DOHH2 (cell line): ENCODE results near the gene DLAT.

Experiments used
- H3F3A ChIP-seq: fragments of 200-600 bp; sonication (generic), shearing (Covaris generic); 2 replicates; pipeline ENCODE4 v1.6.0; 2016; ENCODE audit warnings: antibody characterized with exemption, mild to moderate bottlenecking; ENCODE audit not compliant: control insufficient read depth, insufficient read depth
- H3K27ac ChIP-seq: fragments of 200-600 bp; sonication (generic); 2 replicates; pipeline ENCODE4 v1.5.1; 2014; ENCODE audit warnings: low read depth, mild to moderate bottlenecking, low read length, moderate library complexity
- H3K27me3 ChIP-seq: fragments of 200-600 bp; sonication (generic); 2 replicates; pipeline ENCODE4 v1.6.1; 2014; ENCODE audit warnings: mild to moderate bottlenecking, low read length, mixed read lengths; ENCODE audit not compliant: control insufficient read depth
- H3K36me3 ChIP-seq: fragments of 200-600 bp; sonication (generic); 2 replicates; pipeline ENCODE4 v1.6.1; 2014; ENCODE audit warnings: mild to moderate bottlenecking, low read length, moderate library complexity, mixed read lengths; ENCODE audit not compliant: control insufficient read depth
- H3K4me1 ChIP-seq: fragments of 200-600 bp; sonication (generic); 2 replicates; pipeline ENCODE4 v1.6.1; 2014; ENCODE audit warnings: mild to moderate bottlenecking, low read length, mixed read lengths; ENCODE audit not compliant: control insufficient read depth
- H3K4me2 ChIP-seq: fragments of 200-600 bp; sonication (generic); 2 replicates; pipeline ENCODE4 v1.6.0; 2014; ENCODE audit warnings: mild to moderate bottlenecking, low read length, moderate library complexity
- H3K4me3 ChIP-seq: fragments of 200-600 bp; sonication (generic); 2 replicates; pipeline ENCODE4 v1.5.1; 2014; ENCODE audit warnings: mild to moderate bottlenecking, low read length, mixed read lengths
- H3K79me2 ChIP-seq: fragments of 200-600 bp; sonication (generic); 2 replicates; pipeline ENCODE4 v1.6.1; 2014; ENCODE audit warnings: mild to moderate bottlenecking, low read length, mixed read lengths; ENCODE audit not compliant: control insufficient read depth
- H3K9me2 ChIP-seq: fragments of 200-600 bp; sonication (generic); replicated peaks from 2 replicates; pipeline ENCODE4 v1.6.1; 2014; ENCODE audit warnings: mild to moderate bottlenecking, low read length, mixed read lengths; ENCODE audit not compliant: control insufficient read depth
- H3K9me3 ChIP-seq: fragments of 200-600 bp; sonication (generic); 2 replicates; pipeline ENCODE4 v1.6.1; 2014; ENCODE audit warnings: antibody characterized with exemption, low read length, mixed read lengths; ENCODE audit not compliant: control insufficient read depth, insufficient read depth
- H4K20me1 ChIP-seq: fragments of 200-600 bp; sonication (generic); 2 replicates; pipeline ENCODE4 v1.6.0; 2014; ENCODE audit warnings: low read depth, mild to moderate bottlenecking, antibody characterized with exemption, low read length, moderate library complexity; ENCODE audit not compliant: control insufficient read depth, insufficient read depth
- EZH2phosphoT487 ChIP-seq: fragments of 200-600 bp; sonication (generic); IDR thresholded peaks from 2 replicates; pipeline ENCODE4 v1.6.1; 2017; ENCODE audit warnings: borderline replicate concordance, mild to moderate bottlenecking, antibody characterized with exemption, low read length, moderate library complexity, mixed read lengths
- TF ChIP-seq, protein P1 (sequence below): fragments of 200-600 bp; sonication (generic); IDR thresholded peaks from one replicate; pipeline ENCODE4 v1.5.1; 2014; ENCODE audit warnings: antibody characterized with exemption, mild to moderate bottlenecking, low read depth, low read length; ENCODE audit not compliant: poor library complexity, severe bottlenecking

Gene DLAT

DNA sequence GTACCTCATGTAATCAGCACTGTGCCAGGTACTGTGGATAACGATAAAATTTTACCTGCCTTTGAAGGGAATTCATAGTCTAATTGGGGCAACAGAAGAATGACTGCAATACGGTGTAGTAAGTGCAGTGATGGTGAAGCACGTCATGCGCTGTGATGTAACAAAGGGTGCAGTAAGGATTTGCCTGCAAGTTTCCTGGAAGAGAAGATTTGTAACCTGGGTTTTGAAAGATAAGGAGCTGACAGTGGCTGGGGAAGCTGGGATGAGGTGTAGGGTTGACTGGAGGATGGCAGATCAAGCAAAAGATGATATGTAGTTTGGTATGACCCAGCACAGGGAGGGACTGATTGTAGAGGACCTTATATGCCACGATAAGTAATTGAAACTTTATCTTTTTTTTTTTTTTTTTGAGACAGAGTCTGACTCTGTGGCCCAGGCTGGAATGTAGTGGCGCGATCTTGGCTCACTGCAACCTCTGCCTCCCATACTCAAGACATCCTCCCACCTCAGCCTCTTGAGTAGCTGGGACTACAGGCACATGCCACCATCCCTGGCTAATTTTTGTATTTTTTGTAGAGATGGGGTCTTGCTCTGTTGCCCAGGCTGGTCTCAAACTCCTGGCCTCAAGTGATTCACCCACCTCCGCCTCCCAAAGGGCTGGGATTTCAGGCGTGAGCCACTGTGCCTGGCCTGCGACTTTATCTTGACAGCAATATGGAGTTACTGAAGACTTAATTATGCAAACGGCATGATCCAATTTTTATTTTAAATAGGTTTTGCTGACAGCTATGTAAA is 72.7 kb downstream of the DLAT start:
- no peaks in the 10 kb centered on the region for H4K20me1 ChIP-seq
- H3K4me3 ChIP-seq = no peak overlapping the region
- H3K79me2 ChIP-seq = no peaks in the 10 kb centered on the region
- no peak overlapping the region for H3K4me2 ChIP-seq
- H3K9me2 ChIP-seq = no peaks in the 10 kb centered on the region
- H3K27me3 ChIP-seq = no peaks in the 10 kb centered on the region
- H3K9me3 ChIP-seq = no peaks in the 10 kb centered on the region
- TF ChIP-seq, protein P1, sequence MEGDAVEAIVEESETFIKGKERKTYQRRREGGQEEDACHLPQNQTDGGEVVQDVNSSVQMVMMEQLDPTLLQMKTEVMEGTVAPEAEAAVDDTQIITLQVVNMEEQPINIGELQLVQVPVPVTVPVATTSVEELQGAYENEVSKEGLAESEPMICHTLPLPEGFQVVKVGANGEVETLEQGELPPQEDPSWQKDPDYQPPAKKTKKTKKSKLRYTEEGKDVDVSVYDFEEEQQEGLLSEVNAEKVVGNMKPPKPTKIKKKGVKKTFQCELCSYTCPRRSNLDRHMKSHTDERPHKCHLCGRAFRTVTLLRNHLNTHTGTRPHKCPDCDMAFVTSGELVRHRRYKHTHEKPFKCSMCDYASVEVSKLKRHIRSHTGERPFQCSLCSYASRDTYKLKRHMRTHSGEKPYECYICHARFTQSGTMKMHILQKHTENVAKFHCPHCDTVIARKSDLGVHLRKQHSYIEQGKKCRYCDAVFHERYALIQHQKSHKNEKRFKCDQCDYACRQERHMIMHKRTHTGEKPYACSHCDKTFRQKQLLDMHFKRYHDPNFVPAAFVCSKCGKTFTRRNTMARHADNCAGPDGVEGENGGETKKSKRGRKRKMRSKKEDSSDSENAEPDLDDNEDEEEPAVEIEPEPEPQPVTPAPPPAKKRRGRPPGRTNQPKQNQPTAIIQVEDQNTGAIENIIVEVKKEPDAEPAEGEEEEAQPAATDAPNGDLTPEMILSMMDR = no peak
- no peak for TF ChIP-seq EZH2phosphoT487
- H3K36me3 ChIP-seq = peaks cover 23% of the 10 kb centered on the region
- no peaks in the 10 kb centered on the region for H3K4me1 ChIP-seq
- H3F3A ChIP-seq = peaks cover 4% of the 10 kb centered on the region; the same call in 1 of the 2 replicates
- H3K27ac ChIP-seq = no peak overlapping the region

DNA sequence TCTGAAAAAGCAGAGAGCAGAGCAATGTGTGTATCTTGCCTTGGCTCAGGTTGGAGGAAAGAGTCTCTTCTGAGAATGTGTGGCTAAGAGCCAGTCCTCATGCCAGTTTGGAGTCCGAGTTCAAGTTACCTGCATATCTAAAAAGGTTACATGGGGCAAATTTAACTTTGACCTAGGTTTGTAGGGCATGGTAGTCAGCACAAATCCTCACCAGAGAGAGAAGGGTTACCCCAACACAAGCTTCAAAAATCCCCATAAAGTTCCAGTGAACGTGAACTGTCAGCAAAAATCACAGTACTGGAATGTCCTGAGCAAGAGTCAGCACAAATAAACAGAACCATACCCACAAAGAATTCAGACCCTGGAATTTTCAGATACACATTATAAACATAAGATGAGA is 75.3 kb downstream of the DLAT start:
- Histone ChIP-seq H3K27me3 (no peaks in the 10 kb centered on the region), H3K4me1 (no peaks in the 10 kb centered on the region), H3K4me2 (no peak overlapping the region), H3F3A (no peaks in the 10 kb centered on the region), H3K9me3 (no peaks in the 10 kb centered on the region), H3K4me3 (no peak overlapping the region), H3K36me3 (peaks cover 12% of the 10 kb centered on the region), H3K27ac (no peak overlapping the region), H3K79me2 (no peaks in the 10 kb centered on the region), H4K20me1 (no peaks in the 10 kb centered on the region), H3K9me2 (no peaks in the 10 kb centered on the region)
- TF ChIP-seq, protein P1 = no peak
- no peak for TF ChIP-seq EZH2phosphoT487

DNA sequence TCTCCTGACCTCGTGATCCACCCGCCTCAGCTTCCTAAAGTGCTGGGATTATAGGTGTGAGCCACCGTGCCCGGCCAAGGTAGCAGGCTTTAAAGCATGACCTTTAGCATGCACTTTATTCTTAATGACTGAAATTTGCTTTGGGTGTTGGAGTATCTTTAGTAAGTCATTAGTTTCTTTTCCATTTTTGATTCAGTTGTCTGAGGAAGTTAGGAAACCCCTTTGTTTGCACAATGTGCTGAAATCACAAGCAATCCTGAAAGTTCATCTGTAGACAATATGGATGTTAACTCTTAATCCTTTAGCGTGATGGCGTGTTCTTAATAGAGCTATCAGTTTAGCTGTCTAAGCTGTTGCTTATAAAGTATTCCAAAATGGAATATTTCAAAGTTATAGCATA is 78.2 kb downstream of the DLAT start:
- Histone ChIP-seq H3K27ac (no peak overlapping the region), H3K4me3 (no peak overlapping the region), H4K20me1 (no peaks in the 10 kb centered on the region), H3K9me3 (no peaks in the 10 kb centered on the region), H3K9me2 (no peaks in the 10 kb centered on the region), H3K27me3 (no peaks in the 10 kb centered on the region), H3K4me2 (no peak overlapping the region), H3K4me1 (no peaks in the 10 kb centered on the region), H3K36me3 (no peaks in the 10 kb centered on the region), H3K79me2 (no peaks in the 10 kb centered on the region), H3F3A (no peaks in the 10 kb centered on the region)
- TF ChIP-seq, protein P1 = no peak
- no peak for TF ChIP-seq EZH2phosphoT487
